HEK293 (cell line): ENCODE results near the gene CDC20.

Experiments used
- CTCF ChIA-PET: fragments of 350-600 bp; formaldehyde crosslinking; extraction: SDS; loops from one replicate; lab custom pipeline; 2021; ENCODE audit warnings: antibody characterized with exemption; lab: Yijun Ruan, JAX
- POLR2A ChIA-PET: fragments of 300-600 bp; formaldehyde crosslinking; extraction: SDS; loops from one replicate; lab custom pipeline; 2020; ENCODE audit warnings: antibody characterized with exemption, inconsistent platforms; lab: Yijun Ruan, JAX
- H3K27ac ChIP-seq: fragments of 200-500 bp; sonication (Bioruptor generic); 2 replicates; pipeline ENCODE4 v1.5.1; 2014; ENCODE audit warnings: low read depth, low read length, control low read depth, inconsistent platforms; ENCODE audit errors: extremely low read depth
- H3K36me3 ChIP-seq, 2 experiments: fragments of 200-500 bp in 1 of 2; sonication (Bioruptor generic) in 1 of 2; 1 replicate in 1 of 2; 2 replicates in 1 of 2; pipeline ENCODE4 v1.5.1; 2014 to 2017; ENCODE audit warnings: inconsistent platforms in 2 of 2, low read length in 2 of 2; ENCODE audit not compliant: control insufficient read depth in 2 of 2, insufficient read depth in 1 of 2
- H3K4me1 ChIP-seq: fragments of 200-500 bp; sonication (Bioruptor generic); 2 replicates; pipeline ENCODE4 v1.5.1; 2014; ENCODE audit warnings: mild to moderate bottlenecking, low read length, inconsistent platforms; ENCODE audit not compliant: control insufficient read depth, insufficient read depth
- H3K4me3 ChIP-seq: 2 replicates; pipeline ENCODE4 v1.5.1; 2011; ENCODE audit warnings: low read depth, mild to moderate bottlenecking, control low read depth, low read length, moderate library complexity
- H3K9me3 ChIP-seq: fragments of 200-500 bp; sonication (Bioruptor generic); 2 replicates; pipeline ENCODE4 v1.5.1; 2014; ENCODE audit warnings: low read depth, low read length, inconsistent platforms; ENCODE audit not compliant: control insufficient read depth, insufficient read depth
- GLIS2 ChIP-seq: fragments of 450-650 bp; formaldehyde crosslinking; IDR thresholded peaks from 2 replicates; pipeline ENCODE4 v1.5.1; 2016; ENCODE audit warnings: missing biosample characterization, missing genetic modification characterization
- KLF10 ChIP-seq: fragments of 450-650 bp; IDR thresholded peaks from 2 replicates; pipeline ENCODE4 v1.5.1; 2018; ENCODE audit warnings: missing biosample characterization, mild to moderate bottlenecking, missing genetic modification characterization
- PRDM2 ChIP-seq: fragments of 450-650 bp; formaldehyde crosslinking; IDR thresholded peaks from 2 replicates; pipeline ENCODE4 v1.5.1; 2016; ENCODE audit warnings: missing biosample characterization, missing genetic modification characterization, borderline replicate concordance
- RBAK ChIP-seq: fragments of 450-650 bp; formaldehyde crosslinking; IDR thresholded peaks from 2 replicates; pipeline ENCODE4 v1.5.1; 2016; ENCODE audit warnings: missing biosample characterization, missing genetic modification characterization
- SETDB1 ChIP-seq: IDR thresholded peaks from one replicate; pipeline ENCODE4 v1.6.1; 2017; ENCODE audit warnings: mild to moderate bottlenecking, low read length, moderate library complexity, mixed read lengths; ENCODE audit not compliant: insufficient read length
- WT1 ChIP-seq: fragments of 450-650 bp; formaldehyde crosslinking; IDR thresholded peaks from 2 replicates; pipeline ENCODE4 v1.5.1; 2016; ENCODE audit warnings: missing biosample characterization, missing genetic modification characterization
- ZBTB1 ChIP-seq: fragments of 450-650 bp; formaldehyde crosslinking; IDR thresholded peaks from 2 replicates; pipeline ENCODE4 v1.5.1; 2016; ENCODE audit warnings: missing biosample characterization, missing genetic modification characterization
- ZBTB48 ChIP-seq: fragments of 450-650 bp; formaldehyde crosslinking; IDR thresholded peaks from 2 replicates; pipeline ENCODE4 v1.5.1; 2016; ENCODE audit warnings: missing biosample characterization, missing genetic modification characterization
- ZFP41 ChIP-seq: fragments of 450-650 bp; formaldehyde crosslinking; IDR thresholded peaks from 2 replicates; pipeline ENCODE4 v1.5.1; 2016; ENCODE audit warnings: missing biosample characterization, missing genetic modification characterization, borderline replicate concordance
- ZNF2 ChIP-seq: fragments of 450-650 bp; formaldehyde crosslinking; IDR thresholded peaks from 2 replicates; pipeline ENCODE4 v1.5.1; 2016; ENCODE audit warnings: missing biosample characterization, missing genetic modification characterization
- ZNF248 ChIP-seq: fragments of 450-650 bp; formaldehyde crosslinking; IDR thresholded peaks from 2 replicates; pipeline ENCODE4 v1.5.1; 2017; ENCODE audit warnings: missing biosample characterization, missing genetic modification characterization
- ZNF354C ChIP-seq: fragments of 450-650 bp; formaldehyde crosslinking; IDR thresholded peaks from 2 replicates; pipeline ENCODE4 v1.5.1; 2016; ENCODE audit warnings: missing biosample characterization, missing genetic modification characterization, low read depth, borderline replicate concordance
- ZNF514 ChIP-seq: fragments of 450-650 bp; formaldehyde crosslinking; IDR thresholded peaks from 2 replicates; pipeline ENCODE4 v1.5.1; 2016; ENCODE audit warnings: missing biosample characterization, missing genetic modification characterization
- ZNF561 ChIP-seq: fragments of 450-650 bp; IDR thresholded peaks from 2 replicates; pipeline ENCODE4 v1.5.1; 2018; ENCODE audit warnings: missing biosample characterization, missing genetic modification characterization, borderline replicate concordance
- ZNF639 ChIP-seq: fragments of 450-650 bp; formaldehyde crosslinking; IDR thresholded peaks from 2 replicates; pipeline ENCODE4 v1.5.1; 2016; ENCODE audit warnings: missing biosample characterization, missing genetic modification characterization
- ZNF664 ChIP-seq: fragments of 450-650 bp; formaldehyde crosslinking; IDR thresholded peaks from 2 replicates; pipeline ENCODE4 v1.5.1; 2016; ENCODE audit warnings: missing biosample characterization, missing genetic modification characterization
- ZNF670 ChIP-seq: fragments of 450-650 bp; formaldehyde crosslinking; IDR thresholded peaks from 2 replicates; pipeline ENCODE4 v1.5.1; 2016; ENCODE audit warnings: missing biosample characterization, missing genetic modification characterization, low read depth
- ZNF776 ChIP-seq: fragments of 450-650 bp; formaldehyde crosslinking; IDR thresholded peaks from 2 replicates; pipeline ENCODE4 v1.5.0; 2017; ENCODE audit warnings: missing biosample characterization, missing genetic modification characterization, borderline replicate concordance
- TF ChIP-seq, protein P1 (sequence below): fragments of 450-650 bp; formaldehyde crosslinking; IDR thresholded peaks from 2 replicates; pipeline ENCODE4 v1.5.1; 2016; ENCODE audit warnings: missing biosample characterization, missing genetic modification characterization
- TF ChIP-seq, protein P2 (sequence below): fragments of 450-650 bp; formaldehyde crosslinking; IDR thresholded peaks from 2 replicates; pipeline ENCODE4 v1.5.1; 2016; ENCODE audit warnings: missing biosample characterization, missing genetic modification characterization

Gene CDC20

GRCh38 chr1:43349594-43350306, 9.0 kb upstream of the CDC20 start (continued):
- TF ChIP-seq ZNF354C (tag by site-specific recombination) (no peak), ZNF514 (tag by site-specific recombination) (no peak), KLF10 (tag by site-specific recombination) (no peak), ZBTB1 (no peak), ZNF2 (tag by site-specific recombination) (peak; percentile 6; the same call in 1 of the 2 replicates), ZNF639 (tag by site-specific recombination) (0 out of 2 replicates have a peak, but pooled peaks have one; percentile 26), RBAK (no peak)
- TF ChIP-seq, all 188 proteins: peak for 14

- ChIA-PET CTCF (no interaction called here), POLR2A (interaction anchor here (0.8 to 2.3 kb wide), 2 partner anchors 8 to 17 kb away, joined by 3 to 5 read pairs; partner anchors contain the start of genes CDC20 and ELOVL1)
- Histone ChIP-seq H3K36me3 (no peaks in the 10 kb centered on the region), H3K27ac (no peak overlapping the region), H3K9me3 (no peaks in the 10 kb centered on the region), H3K4me3 (no peak overlapping the region)
- TF ChIP-seq PRDM2 (tag by site-specific recombination): no peak
- TF ChIP-seq, protein P1, sequence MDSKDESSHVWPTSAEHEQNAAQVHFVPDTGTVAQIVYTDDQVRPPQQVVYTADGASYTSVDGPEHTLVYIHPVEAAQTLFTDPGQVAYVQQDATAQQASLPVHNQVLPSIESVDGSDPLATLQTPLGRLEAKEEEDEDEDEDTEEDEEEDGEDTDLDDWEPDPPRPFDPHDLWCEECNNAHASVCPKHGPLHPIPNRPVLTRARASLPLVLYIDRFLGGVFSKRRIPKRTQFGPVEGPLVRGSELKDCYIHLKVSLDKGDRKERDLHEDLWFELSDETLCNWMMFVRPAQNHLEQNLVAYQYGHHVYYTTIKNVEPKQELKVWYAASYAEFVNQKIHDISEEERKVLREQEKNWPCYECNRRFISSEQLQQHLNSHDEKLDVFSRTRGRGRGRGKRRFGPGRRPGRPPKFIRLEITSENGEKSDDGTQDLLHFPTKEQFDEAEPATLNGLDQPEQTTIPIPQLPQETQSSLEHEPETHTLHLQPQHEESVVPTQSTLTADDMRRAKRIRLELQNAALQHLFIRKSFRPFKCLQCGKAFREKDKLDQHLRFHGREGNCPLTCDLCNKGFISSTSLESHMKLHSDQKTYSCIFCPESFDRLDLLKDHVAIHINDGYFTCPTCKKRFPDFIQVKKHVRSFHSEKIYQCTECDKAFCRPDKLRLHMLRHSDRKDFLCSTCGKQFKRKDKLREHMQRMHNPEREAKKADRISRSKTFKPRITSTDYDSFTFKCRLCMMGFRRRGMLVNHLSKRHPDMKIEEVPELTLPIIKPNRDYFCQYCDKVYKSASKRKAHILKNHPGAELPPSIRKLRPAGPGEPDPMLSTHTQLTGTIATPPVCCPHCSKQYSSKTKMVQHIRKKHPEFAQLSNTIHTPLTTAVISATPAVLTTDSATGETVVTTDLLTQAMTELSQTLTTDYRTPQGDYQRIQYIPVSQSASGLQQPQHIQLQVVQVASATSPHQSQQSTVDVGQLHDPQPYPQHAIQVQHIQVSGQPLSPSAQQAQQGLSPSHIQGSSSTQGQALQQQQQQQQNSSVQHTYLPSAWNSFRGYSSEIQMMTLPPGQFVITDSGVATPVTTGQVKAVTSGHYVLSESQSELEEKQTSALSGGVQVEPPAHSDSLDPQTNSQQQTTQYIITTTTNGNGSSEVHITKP (tag by site-specific recombination): peak; percentile 50
- TF ChIP-seq ZNF248 (tag by site-specific recombination): no peak
- TF ChIP-seq ZNF561: no peak
- no peak for TF ChIP-seq ZFP41 (tag by site-specific recombination)
- TF ChIP-seq ZNF670 (tag by site-specific recombination): no peak
- TF ChIP-seq ZNF354C (tag by site-specific recombination): no peak
- TF ChIP-seq ZBTB48 (tag by site-specific recombination): no peak
- TF ChIP-seq, protein P2, sequence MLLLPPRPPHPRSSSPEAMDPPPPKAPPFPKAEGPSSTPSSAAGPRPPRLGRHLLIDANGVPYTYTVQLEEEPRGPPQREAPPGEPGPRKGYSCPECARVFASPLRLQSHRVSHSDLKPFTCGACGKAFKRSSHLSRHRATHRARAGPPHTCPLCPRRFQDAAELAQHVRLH: no peak
- no peak for TF ChIP-seq SETDB1
- no peak for TF ChIP-seq ZNF776 (tag by site-specific recombination)
- TF ChIP-seq GLIS2 (tag by site-specific recombination): no peak
- TF ChIP-seq ZNF664 (tag by site-specific recombination): peak; percentile 54; the same call in 1 of the 2 replicates
- TF ChIP-seq WT1 (tag by site-specific recombination): no peak
- TF ChIP-seq, all 188 proteins: peak for 2
- 0 out of 2 replicates have a peak, but pooled peaks cover 3% of the 10 kb centered on the region for H3K4me1 ChIP-seq
Observed at GRCh38 chr1:43350976-43351375, 7.8 kb upstream of the CDC20 start.
